OCI-LY1 (cell line): Measurements from ENCODE around the gene CACFD1.

Source experiments
- H2AFZ ChIP-seq: fragments of 200-600 bp; sonication (generic), shearing (Covaris generic); 2 replicates; pipeline ENCODE4 v1.6.0; 2014; ENCODE audit warnings: antibody characterized with exemption, mild to moderate bottlenecking, low read length
- H3F3A ChIP-seq: fragments of 200-600 bp; sonication (generic), shearing (Covaris generic); 2 replicates; pipeline ENCODE4 v1.6.0; 2014; ENCODE audit warnings: mild to moderate bottlenecking, antibody characterized with exemption, low read length, moderate library complexity; ENCODE audit not compliant: insufficient read depth
- H3K27ac ChIP-seq: fragments of 200-600 bp; sonication (generic); 2 replicates; pipeline ENCODE4 v1.5.1; 2014; ENCODE audit warnings: low read length, mixed run types, mild to moderate bottlenecking, low read depth; ENCODE audit not compliant: poor library complexity, severe bottlenecking
- H3K27me3 ChIP-seq: fragments of 200-600 bp; sonication (generic); 2 replicates; pipeline ENCODE4 v1.6.0; 2014; ENCODE audit warnings: antibody characterized with exemption, mild to moderate bottlenecking, low read length, moderate library complexity; ENCODE audit not compliant: insufficient read depth
- H3K36me3 ChIP-seq: fragments of 200-600 bp; sonication (generic); 2 replicates; pipeline ENCODE4 v1.6.1; 2014; ENCODE audit warnings: mild to moderate bottlenecking, antibody characterized with exemption, low read length, moderate library complexity, mixed read lengths; ENCODE audit not compliant: insufficient read depth
- H3K4me1 ChIP-seq: fragments of 200-600 bp; sonication (generic); 2 replicates; pipeline ENCODE4 v1.5.1; 2014; ENCODE audit warnings: mild to moderate bottlenecking, low read length, moderate library complexity; ENCODE audit not compliant: insufficient read depth, severe bottlenecking
- H3K4me2 ChIP-seq: fragments of 200-600 bp; sonication (generic), shearing (Covaris generic); 2 replicates; pipeline ENCODE4 v1.6.1; 2014; ENCODE audit warnings: low read length
- H3K4me3 ChIP-seq: fragments of 200-600 bp; sonication (generic); 2 replicates; pipeline ENCODE4 v1.5.1; 2014; ENCODE audit warnings: low read length, low read depth, mild to moderate bottlenecking, mixed read lengths; ENCODE audit not compliant: poor library complexity, severe bottlenecking
- H3K79me2 ChIP-seq: fragments of 200-600 bp; shearing (Covaris generic); 2 replicates; pipeline ENCODE4 v1.6.1; 2016; ENCODE audit warnings: mixed run types, low read length, mixed read lengths; ENCODE audit not compliant: insufficient read depth
- H3K9ac ChIP-seq: fragments of 200-600 bp; sonication (generic), shearing (Covaris generic); 2 replicates; pipeline ENCODE4 v1.6.1; 2014; ENCODE audit warnings: mild to moderate bottlenecking, low read length, mixed read lengths
- H3K9me2 ChIP-seq: fragments of 200-600 bp; sonication (generic), shearing (Covaris generic); 2 replicates; pipeline ENCODE4 v1.6.1; 2014; ENCODE audit warnings: low read depth, mild to moderate bottlenecking, low read length, mixed read lengths
- H3K9me3 ChIP-seq: fragments of 200-600 bp; shearing (Covaris generic); 2 replicates; pipeline ENCODE4 v1.6.1; 2014; ENCODE audit warnings: low read length, mixed read lengths
- H4K20me1 ChIP-seq: fragments of 200-600 bp; sonication (generic), shearing (Covaris generic); 2 replicates; pipeline ENCODE4 v1.6.0; 2016; ENCODE audit warnings: mild to moderate bottlenecking, low read length; ENCODE audit not compliant: insufficient read depth
- EZH2 ChIP-seq: fragments of 200-600 bp; sonication (generic), shearing (Covaris generic); IDR thresholded peaks from 2 replicates; pipeline ENCODE4 v1.8.0; 2017; ENCODE audit warnings: borderline replicate concordance, mixed run types, mild to moderate bottlenecking, antibody characterized with exemption, low read length, moderate library complexity, mixed read lengths
- TF ChIP-seq, protein P1 (sequence below): fragments of 200-600 bp; sonication (generic), shearing (Covaris generic); IDR thresholded peaks from 2 replicates; pipeline ENCODE4 v1.5.1; 2017; ENCODE audit warnings: mild to moderate bottlenecking, antibody characterized with exemption, low read length, moderate library complexity, mixed read lengths

The CACFD1 gene

GRCh38 chr9:133489253-133490190, 29.7 kb downstream of the CACFD1 start:
- TF ChIP-seq, protein P1, sequence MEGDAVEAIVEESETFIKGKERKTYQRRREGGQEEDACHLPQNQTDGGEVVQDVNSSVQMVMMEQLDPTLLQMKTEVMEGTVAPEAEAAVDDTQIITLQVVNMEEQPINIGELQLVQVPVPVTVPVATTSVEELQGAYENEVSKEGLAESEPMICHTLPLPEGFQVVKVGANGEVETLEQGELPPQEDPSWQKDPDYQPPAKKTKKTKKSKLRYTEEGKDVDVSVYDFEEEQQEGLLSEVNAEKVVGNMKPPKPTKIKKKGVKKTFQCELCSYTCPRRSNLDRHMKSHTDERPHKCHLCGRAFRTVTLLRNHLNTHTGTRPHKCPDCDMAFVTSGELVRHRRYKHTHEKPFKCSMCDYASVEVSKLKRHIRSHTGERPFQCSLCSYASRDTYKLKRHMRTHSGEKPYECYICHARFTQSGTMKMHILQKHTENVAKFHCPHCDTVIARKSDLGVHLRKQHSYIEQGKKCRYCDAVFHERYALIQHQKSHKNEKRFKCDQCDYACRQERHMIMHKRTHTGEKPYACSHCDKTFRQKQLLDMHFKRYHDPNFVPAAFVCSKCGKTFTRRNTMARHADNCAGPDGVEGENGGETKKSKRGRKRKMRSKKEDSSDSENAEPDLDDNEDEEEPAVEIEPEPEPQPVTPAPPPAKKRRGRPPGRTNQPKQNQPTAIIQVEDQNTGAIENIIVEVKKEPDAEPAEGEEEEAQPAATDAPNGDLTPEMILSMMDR: no peak
- TF ChIP-seq EZH2: no peak
- H3F3A ChIP-seq: no peaks in the 10 kb centered on the region
- no peak overlapping the region for H3K4me3 ChIP-seq
- peaks cover 8% of the 10 kb centered on the region for H3K4me1 ChIP-seq
- no peaks in the 10 kb centered on the region for H4K20me1 ChIP-seq
- no peak overlapping the region for H2AFZ ChIP-seq
- H3K36me3 ChIP-seq: no peaks in the 10 kb centered on the region
- H3K9me2 ChIP-seq: no peaks in the 10 kb centered on the region
- H3K4me2 ChIP-seq: no peak overlapping the region
- no peak overlapping the region for H3K9ac ChIP-seq
- 0 out of 2 replicates have a peak, but pooled peaks cover 7% of the 10 kb centered on the region for H3K27me3 ChIP-seq
- H3K9me3 ChIP-seq: no peaks in the 10 kb centered on the region
- no peaks in the 10 kb centered on the region for H3K79me2 ChIP-seq
- no peak overlapping the region for H3K27ac ChIP-seq

DNA sequence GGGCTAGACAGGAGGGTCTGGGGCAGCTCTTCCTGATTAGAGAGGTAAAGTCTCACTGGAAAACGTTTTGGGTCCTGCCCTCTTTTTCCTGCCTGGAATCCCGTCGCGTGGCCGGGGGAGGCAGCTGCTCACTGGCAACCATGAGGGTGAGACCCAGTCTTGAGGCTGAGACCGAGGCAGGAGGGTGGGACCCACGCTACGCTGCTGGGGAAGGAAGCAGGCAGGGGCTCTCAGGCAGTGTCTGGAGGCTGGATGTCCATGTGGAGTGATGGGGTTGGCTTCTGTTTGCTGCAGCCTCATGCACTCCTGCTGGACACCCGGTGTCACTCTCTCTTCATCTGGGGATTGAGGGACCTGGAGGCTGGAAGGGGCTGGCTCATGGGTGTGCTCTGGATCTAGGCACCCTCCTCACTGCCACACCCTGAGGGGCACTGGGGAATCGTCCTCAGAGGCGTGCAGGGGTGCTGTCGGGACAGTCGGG, 30.5 kb downstream of the CACFD1 start:
- Histone ChIP-seq H3F3A (no peaks in the 10 kb centered on the region), H3K79me2 (no peaks in the 10 kb centered on the region), H3K4me2 (no peak overlapping the region), H3K4me1 (peaks cover 8% of the 10 kb centered on the region), H3K9ac (no peak overlapping the region), H3K4me3 (no peak overlapping the region), H3K9me2 (no peaks in the 10 kb centered on the region), H3K36me3 (no peaks in the 10 kb centered on the region), H3K9me3 (no peaks in the 10 kb centered on the region), H3K27ac (no peak overlapping the region), H2AFZ (no peak overlapping the region), H3K27me3 (0 out of 2 replicates have a peak, but pooled peaks cover 7% of the 10 kb centered on the region), H4K20me1 (no peaks in the 10 kb centered on the region)
- TF ChIP-seq EZH2: no peak
- TF ChIP-seq, protein P1: no peak

GRCh38 chr9:133490865-133491655, 31.3 kb downstream of the CACFD1 start:
- no peak for TF ChIP-seq EZH2
- TF ChIP-seq, protein P1: no peak
- H2AFZ ChIP-seq: no peak overlapping the region
- no peak overlapping the region for H3K4me2 ChIP-seq
- H4K20me1 ChIP-seq: no peaks in the 10 kb centered on the region
- H3K27ac ChIP-seq: no peak overlapping the region
- no peaks in the 10 kb centered on the region for H3K9me3 ChIP-seq
- no peaks in the 10 kb centered on the region for H3K79me2 ChIP-seq
- no peaks in the 10 kb centered on the region for H3F3A ChIP-seq
- H3K36me3 ChIP-seq: no peaks in the 10 kb centered on the region
- peaks cover 7% of the 10 kb centered on the region; the same call in 1 of the 2 replicates for H3K27me3 ChIP-seq
- H3K9me2 ChIP-seq: no peaks in the 10 kb centered on the region
- no peak overlapping the region for H3K4me3 ChIP-seq
- H3K9ac ChIP-seq: no peak overlapping the region
- H3K4me1 ChIP-seq: peaks cover 3% of the 10 kb centered on the region
